GM18868 (cell line): ENCODE data around the gene PCBP2.
"Not testable (repeated sequence)": the region's sequence is repeated elsewhere in the genome, so short reads cannot be mapped to it uniquely, and the experiment has no call there.

Experiments
- ATAC-seq: cut with Tn5 transposase; IDR thresholded peaks from one replicate; pipeline ENCODE4 v1.9.1; 2021; ENCODE audit warnings: mild to moderate bottlenecking, moderate library complexity; ENCODE audit not compliant: unreplicated experiment

The PCBP2 gene

DNA sequence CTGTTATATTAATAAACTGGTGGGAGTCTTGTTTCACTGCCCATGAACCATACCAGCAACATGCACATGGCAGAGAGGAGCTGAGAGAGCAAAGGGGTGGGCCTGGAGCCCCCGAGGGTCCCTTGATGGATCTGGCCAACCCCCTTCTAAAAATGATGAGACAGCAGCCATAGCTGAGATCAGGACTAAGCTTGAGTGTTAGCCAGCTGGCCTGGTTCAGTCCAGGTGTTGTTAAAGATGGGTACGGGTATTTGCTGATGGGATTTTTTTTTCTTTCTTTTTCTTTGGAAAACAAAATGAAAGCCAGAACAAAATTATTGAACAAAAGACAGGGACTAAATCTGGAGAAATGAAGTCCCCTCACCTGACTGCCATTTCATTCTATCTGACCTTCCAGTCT lies 16.0 kb downstream of the PCBP2 start:
- no peak for ATAC-seq

- no peak for ATAC-seq
These were observed 16.4 kb downstream of the PCBP2 start for GRCh38 chr12:53468282-53468681.

DNA sequence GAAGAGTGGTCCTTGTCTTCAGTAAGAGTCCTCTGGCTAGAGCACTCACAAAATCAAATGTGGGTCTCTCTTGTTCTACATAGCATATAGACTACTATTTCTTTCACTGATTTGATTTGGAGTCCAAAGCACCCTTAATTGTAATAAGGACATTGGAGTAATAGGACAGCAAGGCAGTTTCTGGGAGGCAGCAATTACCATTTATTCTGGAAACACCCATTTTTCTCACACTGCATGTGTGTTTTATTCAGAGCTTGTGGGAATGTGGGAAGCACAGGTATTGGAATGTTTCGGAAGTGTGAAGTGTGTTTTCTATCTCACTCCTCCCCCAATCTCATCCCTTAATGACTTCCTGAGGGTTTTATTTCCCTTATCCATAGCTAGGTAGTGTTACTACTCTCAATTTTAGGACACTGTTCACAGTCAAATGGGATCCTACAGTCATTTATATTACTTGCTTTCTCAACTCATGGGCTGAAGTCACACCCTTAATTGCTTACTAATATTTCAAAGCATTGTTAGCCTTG lies 20.2 kb downstream of the PCBP2 start:
- no peak for ATAC-seq

DNA sequence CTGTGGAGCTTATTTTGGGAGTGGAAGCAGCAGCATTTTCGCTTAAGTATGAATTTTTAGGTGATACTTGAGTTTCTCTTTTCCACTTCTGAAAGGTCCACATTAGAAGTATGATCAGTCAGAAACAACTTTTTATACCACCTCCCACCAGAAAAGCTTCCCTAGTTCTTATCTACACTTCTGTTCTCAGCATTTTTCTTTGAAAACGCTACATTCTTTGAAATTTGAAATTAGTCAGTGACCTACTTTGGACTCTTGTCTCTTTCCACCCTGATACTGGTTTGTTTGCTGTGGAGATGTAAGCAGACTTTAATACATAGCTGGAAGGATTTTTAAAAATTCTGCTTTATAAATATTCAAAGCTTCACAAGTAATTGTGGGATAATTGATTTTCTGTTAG lies 22.2 kb downstream of the PCBP2 start:
- ATAC-seq = no peak

DNA sequence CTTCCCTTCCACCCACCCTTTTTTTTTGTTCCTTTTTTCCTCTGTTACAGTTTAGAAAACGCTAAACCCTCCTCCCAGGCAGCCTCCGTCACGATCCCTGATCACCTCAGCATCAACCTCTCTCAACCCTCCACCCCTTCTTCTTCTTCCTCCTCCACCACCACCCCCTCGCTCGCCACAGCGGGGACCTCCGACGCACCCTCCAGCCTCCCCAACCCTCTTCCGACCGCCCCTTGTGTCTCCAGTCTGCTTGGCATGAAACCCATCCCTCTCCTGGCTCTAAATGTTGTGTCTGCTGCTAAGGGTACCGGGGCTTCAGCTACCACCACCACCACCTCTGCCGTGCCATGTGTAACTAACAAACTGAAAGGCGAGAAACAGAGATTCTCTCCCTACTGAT lies 22.9 kb downstream of the PCBP2 start:
- no peak for ATAC-seq

DNA sequence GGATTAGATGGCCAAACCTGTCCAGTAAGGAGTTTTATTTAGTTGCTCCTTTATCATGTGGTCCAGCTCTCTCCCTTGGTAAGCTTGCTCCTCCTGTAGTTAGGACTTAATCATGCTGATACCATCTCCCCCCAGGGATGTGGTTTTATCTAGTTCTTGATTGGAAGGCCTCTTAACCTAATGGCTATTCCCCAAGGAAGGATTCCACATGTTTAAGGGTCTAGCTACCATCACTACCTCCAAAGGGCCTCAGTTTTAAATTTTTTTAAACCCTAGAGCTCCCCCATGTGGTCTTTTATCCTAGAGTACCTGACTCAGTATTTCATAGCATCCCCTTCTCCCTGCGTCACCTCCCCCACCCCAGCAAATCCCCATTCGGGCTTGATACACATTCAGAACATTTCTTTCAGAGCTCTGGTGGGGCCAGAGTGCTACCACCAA lies 24.9 kb downstream of the PCBP2 start:
- ATAC-seq = no peak

DNA sequence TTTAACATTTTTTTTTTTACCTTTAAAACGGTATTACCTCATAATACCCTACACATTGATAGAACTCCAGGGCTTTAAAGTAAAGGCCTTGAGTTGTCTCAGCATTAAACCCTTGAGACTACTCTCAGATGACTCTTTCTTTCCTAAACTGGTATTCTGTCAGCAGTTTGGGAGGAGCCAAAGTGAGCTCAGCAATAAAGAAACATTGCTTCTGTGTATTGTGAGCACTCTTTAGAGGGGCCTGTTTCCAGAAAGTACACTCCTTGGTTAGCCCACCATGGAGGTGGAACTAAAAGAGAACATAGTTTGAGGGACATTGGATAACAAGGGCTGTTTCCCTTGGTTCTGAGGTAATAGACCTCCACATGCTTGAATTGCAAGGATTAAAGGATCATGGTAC lies 27.0 kb downstream of the PCBP2 start:
- no peak for ATAC-seq

- no peak for ATAC-seq
These were observed 27.4 kb downstream of the PCBP2 start for GRCh38 chr12:53479331-53479730.

DNA sequence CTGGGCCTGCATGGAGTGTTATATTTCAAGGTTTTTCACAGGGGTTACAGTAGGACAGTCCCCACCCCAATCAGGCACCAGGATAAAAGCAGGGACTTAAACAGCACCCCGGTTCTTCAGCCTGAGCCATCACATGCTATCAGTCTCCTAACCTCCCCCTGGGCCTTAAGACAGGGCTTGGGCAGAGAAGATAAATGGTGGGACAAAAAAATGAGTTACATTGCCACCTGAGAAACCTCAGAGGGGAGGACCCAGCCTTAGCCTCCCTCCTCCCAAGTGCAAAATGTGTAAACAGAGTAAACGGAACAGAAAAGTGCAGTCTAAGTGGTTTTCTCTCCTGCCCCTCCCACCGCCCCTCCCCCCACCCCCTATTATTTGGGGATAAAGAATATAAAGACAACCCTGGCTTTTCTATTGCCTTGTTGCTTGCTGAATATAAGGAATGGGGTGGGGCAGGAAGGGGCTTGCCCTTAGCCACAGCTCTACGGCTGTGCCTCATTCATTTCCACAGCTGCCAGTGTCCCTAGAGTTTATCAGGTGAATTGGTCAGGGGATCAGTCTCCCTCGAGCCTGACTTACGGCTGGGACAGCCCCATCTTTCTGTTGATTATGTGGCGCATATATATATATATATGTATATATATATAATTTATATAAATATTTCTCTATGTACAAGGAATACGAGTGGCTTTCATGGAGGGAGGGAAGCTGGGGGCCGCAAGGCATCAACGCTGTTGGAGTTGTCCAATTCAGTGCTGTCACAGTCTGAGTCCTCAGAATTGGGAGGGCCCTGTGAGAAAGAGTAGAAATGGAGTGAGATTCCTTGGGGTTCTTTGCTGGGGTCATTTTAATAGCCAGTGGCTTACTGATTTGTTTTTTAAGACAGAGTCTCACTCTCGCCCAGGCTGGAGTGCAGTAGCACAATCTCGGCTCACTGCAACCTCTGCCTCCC lies 28.9 kb downstream of the PCBP2 start:
- no peak for ATAC-seq

DNA sequence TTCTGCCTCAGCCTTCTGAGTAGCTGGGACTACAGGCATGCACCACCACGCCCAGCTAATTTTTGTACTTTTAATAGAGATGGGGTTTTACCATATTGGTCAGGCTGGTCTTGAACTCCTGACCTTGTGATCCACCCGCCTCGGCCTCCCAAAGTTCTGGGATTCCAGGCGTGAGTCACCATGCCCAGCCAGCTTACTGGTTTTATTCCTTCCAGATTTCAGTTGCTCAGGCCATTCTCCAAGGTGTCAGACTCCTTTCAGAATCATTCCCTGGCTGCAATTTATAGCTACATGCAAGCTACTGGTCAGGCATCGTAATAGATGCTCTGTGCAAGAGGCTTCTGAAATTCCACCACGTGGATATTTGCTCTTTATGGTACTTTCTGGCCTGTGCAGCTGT lies 29.6 kb downstream of the PCBP2 start:
- ATAC-seq = not testable (repeated sequence)

DNA sequence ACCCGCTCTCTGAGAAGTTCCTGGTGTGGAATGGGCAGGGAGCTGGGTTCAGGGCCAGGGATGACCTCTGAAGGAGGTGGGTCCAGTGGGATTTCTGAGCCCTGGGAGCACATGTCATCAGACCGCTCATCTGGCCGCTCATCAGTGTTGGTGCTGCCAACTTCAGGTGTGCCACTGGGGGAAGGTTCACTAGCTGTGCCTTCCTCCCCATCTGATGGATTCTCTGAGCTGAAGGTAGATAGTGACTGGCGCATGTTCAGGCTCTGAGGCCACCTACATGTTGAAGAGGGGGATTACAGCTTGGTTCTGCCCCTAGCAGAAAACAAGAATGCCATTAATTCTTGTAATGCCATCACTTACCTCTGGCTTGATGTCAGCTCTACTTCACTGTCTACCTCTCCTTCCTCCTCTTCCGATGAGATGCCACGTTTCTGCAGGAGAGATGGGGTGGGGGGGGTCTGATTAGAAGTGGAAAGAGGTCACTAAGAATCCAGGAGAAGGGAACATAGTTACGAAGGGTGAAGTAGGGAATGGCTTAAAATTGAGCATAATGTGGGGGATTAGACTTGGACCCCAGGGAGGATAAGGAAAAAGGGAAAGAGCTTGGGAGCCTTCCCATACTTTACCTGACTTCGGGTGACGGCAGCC lies 30.2 kb downstream of the PCBP2 start:
- no peak for ATAC-seq

DNA sequence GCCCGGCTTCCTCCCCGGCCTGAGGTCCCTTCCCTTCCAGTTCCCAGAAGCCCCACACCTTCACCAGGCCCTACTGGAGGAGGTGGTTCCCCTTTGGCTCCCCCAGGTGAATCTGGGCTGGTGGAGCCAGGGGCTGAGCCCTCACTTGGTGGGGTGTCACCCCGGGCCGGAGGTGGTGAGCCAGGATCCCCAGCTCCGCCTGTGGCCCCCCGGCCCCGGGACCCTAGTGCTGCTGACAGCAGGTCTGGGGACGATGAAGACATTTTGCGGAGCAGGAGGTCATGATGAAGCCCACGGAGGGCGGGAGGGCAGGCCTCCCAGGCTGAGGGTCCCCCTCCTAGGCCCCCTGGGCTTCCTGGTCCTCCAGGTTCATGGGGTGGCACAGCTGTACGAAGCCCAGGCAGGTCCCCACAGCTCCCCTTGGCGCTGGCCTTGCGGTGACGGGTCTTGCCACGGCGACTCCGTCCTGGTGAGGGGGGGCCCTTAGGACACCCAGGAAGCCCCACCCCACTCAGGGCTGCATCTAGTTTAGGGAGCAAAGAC lies 30.8 kb downstream of the PCBP2 start:
- no peak for ATAC-seq

GRCh38 chr12:53483225-53483978 lies 31.5 kb downstream of the PCBP2 start:
- ATAC-seq = no peak

DNA sequence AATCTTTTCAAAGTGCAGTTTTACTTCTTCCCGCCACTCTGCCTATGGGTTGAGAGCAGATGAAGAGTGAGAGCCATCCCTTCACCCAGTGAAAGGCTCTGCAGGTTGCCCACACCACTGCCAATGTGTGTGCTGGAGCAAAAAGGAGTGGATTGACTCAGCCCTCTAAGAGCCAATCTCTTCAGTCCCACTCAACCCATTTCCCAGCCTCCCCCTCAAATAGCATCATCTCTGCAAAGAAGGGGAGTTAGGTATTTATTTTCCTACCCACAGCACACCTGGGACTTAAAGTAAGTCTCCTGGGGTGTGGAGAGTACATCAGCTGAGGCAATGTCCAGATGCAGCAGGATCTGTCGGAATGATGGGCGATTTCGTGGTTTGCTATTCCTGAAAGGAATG lies 32.1 kb downstream of the PCBP2 start:
- no peak for ATAC-seq

DNA sequence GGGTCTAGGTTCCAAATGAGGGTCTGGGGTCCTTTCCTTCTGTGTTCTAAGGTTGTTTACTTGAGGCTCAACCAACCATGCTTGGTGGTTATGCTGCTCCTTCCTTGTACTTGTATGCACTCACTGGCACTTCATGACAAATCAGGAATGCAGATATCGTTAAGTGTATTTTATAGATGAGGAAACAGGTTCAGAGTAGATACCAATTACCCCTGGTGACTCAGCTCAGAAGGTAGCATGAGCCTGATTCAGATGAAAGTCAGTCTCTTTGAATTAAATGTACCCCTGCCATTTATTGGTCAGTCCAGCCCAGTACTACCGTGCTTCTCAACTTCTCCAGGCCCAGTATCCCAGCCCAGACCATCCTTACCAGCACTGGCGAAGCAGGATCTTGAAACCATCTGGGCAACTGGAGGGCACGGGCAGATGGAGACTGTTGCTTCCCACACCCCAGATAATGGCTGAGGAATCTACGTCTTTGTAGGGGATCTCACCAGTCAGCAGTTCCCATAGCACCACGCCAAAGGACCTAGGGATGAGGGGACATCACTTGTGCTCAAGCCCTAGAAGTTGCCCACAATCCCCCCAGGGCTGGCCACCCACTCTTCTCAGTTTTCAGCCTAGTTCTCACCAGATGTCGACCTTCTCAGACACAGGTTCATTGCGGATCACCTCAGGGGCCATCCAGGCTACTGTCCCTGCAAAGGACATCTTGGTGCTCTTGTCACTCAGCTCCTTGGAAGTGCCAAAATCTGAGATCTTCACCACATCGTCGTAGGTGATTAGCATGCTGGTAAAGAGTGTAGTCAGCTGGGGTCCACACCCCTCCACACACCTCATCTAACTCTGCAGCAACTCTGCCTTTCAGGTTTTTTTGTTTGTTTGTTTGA lies 33.0 kb downstream of the PCBP2 start:
- ATAC-seq = no peak

- ATAC-seq = no peak
These were observed 34.2 kb downstream of the PCBP2 start for GRCh38 chr12:53485955-53486735.

- ATAC-seq = no peak
These were observed 35.0 kb downstream of the PCBP2 start for GRCh38 chr12:53486736-53487487.

DNA sequence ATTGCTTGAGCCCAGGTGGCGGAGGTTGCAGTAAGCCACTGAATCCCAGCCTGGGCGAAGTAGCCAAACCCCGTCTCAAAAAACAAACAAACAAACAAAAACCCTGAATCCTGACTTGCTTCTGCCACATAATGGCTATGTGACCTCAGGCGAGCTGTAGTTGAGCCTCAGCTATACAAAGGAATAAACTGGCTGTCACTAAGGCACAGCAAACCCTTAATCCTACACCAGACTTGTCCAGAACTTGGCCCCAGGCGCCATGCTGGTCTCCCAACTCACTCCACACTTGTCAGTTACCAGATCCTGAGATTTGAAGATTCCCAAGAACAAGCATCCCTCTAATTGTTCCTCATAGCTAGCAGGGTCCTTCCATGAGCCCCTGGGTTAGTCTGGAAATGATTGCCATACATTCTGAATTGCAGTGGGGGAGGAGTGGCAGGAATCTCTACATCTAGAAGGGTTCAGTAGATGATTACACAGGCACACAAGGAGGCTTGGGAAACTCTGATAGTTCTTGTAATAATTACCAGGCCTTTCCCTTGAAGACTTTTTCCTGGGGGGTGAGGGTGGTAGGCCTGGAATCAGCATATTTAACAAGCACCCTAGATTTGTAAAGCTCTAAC lies 37.5 kb downstream of the PCBP2 start:
- no peak for ATAC-seq
